ENCODE data around the gene RECQL5. TPM values are rescaled to one million over a fixed set of nuclear protein-coding genes. Genes with fewer than 3 reads are reported as not detected.

RECQL5 gene
- total RNA-seq, 6 experiments from 2014 or later, result 18.7 to 22.6 (median 21.2) TPM

DNA sequence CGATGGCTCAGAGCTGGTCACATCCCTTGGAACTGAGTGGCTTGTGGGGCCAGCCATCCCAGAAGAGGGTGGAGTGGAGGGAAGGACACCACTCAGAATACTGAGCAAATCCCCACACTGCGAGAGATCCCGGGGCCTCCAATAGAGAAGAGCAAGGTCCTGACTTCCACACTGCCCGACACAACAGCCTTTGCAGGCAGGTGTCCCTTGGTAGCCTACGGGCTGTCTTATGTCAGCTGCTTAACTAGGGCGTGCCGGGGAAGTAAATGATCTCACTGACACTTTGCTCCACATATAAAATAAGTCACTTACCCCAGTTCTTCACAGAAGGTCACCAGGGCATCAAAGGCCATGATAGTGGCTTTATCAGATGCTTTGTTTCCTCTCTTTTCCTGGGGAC, 16.1 kb downstream of the RECQL5 start:
- Mint-ChIP-seq H3K4me1 (ENCODE audit: low read depth) (no peaks in the 10 kb centered on the region), H3K4me3 (no peak overlapping the region), H3K27ac (no peak overlapping the region), H3K27me3 (ENCODE audit: insufficient read depth) (no peaks in the 10 kb centered on the region; the same call in 1 of the 2 replicates), H3K36me3 (ENCODE audit: low read depth) (no peaks in the 10 kb centered on the region), H3K9me3 (no peaks in the 10 kb centered on the region)
- TF ChIP-seq, protein P1, sequence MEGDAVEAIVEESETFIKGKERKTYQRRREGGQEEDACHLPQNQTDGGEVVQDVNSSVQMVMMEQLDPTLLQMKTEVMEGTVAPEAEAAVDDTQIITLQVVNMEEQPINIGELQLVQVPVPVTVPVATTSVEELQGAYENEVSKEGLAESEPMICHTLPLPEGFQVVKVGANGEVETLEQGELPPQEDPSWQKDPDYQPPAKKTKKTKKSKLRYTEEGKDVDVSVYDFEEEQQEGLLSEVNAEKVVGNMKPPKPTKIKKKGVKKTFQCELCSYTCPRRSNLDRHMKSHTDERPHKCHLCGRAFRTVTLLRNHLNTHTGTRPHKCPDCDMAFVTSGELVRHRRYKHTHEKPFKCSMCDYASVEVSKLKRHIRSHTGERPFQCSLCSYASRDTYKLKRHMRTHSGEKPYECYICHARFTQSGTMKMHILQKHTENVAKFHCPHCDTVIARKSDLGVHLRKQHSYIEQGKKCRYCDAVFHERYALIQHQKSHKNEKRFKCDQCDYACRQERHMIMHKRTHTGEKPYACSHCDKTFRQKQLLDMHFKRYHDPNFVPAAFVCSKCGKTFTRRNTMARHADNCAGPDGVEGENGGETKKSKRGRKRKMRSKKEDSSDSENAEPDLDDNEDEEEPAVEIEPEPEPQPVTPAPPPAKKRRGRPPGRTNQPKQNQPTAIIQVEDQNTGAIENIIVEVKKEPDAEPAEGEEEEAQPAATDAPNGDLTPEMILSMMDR (IDR thresholded peaks at IDR 0.05), result no peak
- DNase-seq, result no peak

DNA sequence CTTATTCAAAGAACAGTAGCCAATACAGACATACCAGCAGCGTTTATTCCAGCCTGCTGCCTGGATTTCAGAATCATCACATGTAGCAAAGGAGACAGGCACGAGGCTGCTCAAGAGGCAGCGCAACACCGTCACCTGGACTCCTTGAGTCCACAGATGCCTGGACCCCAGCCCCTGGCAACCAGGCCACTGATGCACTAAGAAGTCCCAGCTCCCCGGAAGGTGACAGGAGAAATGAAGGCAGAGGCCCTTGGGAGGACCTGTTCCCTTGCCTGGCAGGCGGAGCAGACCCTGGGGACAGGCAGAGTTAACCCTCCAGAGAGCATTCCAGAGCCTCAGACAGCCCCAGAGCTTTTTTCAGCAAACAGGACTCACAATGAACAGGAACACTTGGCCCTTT, 17.3 kb downstream of the RECQL5 start:
- Mint-ChIP-seq H3K9me3 (no peaks in the 10 kb centered on the region), H3K4me3 (no peak overlapping the region), H3K4me1 (ENCODE audit: low read depth) (no peaks in the 10 kb centered on the region), H3K36me3 (ENCODE audit: low read depth) (no peaks in the 10 kb centered on the region), H3K27ac (no peak overlapping the region), H3K27me3 (ENCODE audit: insufficient read depth) (no peaks in the 10 kb centered on the region; the same call in 1 of the 2 replicates)
- no peak for DNase-seq
- TF ChIP-seq, protein P1 (IDR thresholded peaks at IDR 0.05), result no peak

DNA sequence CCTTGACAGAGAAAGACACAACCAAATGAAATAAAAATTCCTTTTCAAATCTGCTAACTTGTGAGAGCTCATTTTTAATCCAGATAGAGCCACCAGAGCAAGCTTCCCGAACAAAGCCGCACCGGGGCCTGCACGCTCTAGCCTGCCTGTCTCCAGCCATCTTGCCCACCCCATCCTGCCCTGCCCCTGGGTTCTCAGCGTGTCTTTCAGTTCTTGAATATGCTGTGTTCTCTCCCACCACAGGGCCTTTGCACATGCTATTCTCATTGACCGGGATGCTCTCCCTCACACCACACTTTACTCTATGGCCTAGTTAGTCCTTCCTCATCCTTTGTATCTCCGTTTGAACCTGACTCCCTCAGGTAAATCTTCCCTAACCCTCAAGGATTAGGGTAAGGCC, 19.0 kb downstream of the RECQL5 start:
- no peaks in the 10 kb centered on the region; the same call in 1 of the 2 replicates for H3K27me3 Mint-ChIP-seq (ENCODE audit: insufficient read depth)
- no peaks in the 10 kb centered on the region for H3K9me3 Mint-ChIP-seq
- no peak overlapping the region for H3K27ac Mint-ChIP-seq
- no peaks in the 10 kb centered on the region for H3K4me1 Mint-ChIP-seq (ENCODE audit: low read depth)
- no peak overlapping the region for H3K4me3 Mint-ChIP-seq
- TF ChIP-seq, protein P1 (IDR thresholded peaks at IDR 0.05), result no peak
- H3K36me3 Mint-ChIP-seq (ENCODE audit: low read depth), result no peaks in the 10 kb centered on the region
- DNase-seq, result no peak

DNA sequence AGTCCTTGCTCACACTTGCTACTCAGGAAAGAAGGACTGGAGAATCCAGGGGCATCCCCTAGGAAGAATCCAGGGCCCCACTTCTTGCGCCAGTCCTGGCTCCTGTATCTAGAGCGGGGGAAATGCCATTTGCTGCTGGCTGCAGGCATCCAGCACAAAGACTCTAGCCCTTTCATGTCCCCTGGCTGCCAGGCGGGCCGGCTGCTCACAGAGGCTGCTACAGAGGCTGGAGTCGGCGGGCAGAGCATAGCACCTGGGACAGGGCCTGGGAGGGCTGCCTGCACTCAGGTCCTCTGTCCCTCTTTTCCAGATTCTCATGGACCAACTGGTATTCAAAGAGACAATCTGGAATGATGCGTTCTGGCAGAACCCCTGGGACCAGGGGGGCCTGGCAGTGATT, 19.9 kb downstream of the RECQL5 start:
- H3K36me3 Mint-ChIP-seq (ENCODE audit: low read depth), result no peaks in the 10 kb centered on the region
- H3K4me3 Mint-ChIP-seq, result no peak overlapping the region
- H3K9me3 Mint-ChIP-seq, result no peaks in the 10 kb centered on the region
- H3K27ac Mint-ChIP-seq, result no peak overlapping the region
- no peak for DNase-seq
- no peaks in the 10 kb centered on the region; the same call in 1 of the 2 replicates for H3K27me3 Mint-ChIP-seq (ENCODE audit: insufficient read depth)
- H3K4me1 Mint-ChIP-seq (ENCODE audit: low read depth), result no peaks in the 10 kb centered on the region
- TF ChIP-seq, protein P1 (IDR thresholded peaks at IDR 0.05), result no peak

DNA sequence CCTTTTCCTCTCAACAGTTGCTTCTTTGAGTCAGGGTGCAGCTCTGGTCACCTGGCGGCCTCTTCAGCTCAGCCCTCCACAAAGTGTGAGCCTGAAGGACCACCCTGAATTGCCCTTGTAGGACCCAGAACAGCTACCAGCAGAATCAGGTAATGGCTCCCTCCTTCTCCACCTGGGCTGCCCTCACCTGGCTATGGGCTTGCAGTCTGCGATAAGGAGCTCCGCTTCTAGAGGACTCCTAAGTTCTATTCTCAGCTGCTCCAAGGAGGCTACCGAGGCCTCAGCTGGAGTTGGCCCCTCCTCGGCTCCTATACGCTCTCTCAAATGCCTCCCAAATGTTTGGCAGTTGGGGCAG, 20.3 kb downstream of the RECQL5 start:
- Mint-ChIP-seq H3K4me3 (no peak overlapping the region), H3K4me1 (ENCODE audit: low read depth) (no peaks in the 10 kb centered on the region)

More for the DNA sequence above, 20.3 kb downstream of the RECQL5 start:
- DNase-seq, result no peak
- Mint-ChIP-seq H3K9me3 (no peaks in the 10 kb centered on the region), H3K27ac (no peak overlapping the region), H3K27me3 (ENCODE audit: insufficient read depth) (no peaks in the 10 kb centered on the region; the same call in 1 of the 2 replicates), H3K36me3 (ENCODE audit: low read depth) (no peaks in the 10 kb centered on the region)
- TF ChIP-seq, protein P1 (IDR thresholded peaks at IDR 0.05), result no peak

Measured in HFFc6 (cell line).